Gastroesophageal sphincter (tissue), 3 donors: ENCODE results near the gene BCAS3.

Experiments used
- CTCF ChIP-seq, 4 experiments: fragments of 200-600 bp in 2 of 4; fragments of 450-650 bp in 2 of 4; sonication (generic) in 1 of 4; IDR thresholded peaks; one replicate each; pipeline ENCODE4 v1.5.1; 2017 to 2019; ENCODE audit warnings: antibody characterized with exemption in 4 of 4, mild to moderate bottlenecking in 2 of 4, moderate library complexity in 2 of 4
- POLR2A ChIP-seq, 2 donors: fragments of 450-650 bp; IDR thresholded peaks; one replicate each; pipeline ENCODE4 v1.6.1; 2017; ENCODE audit warnings: antibody characterized with exemption in 2 of 2, mild to moderate bottlenecking in 2 of 2, moderate library complexity in 1 of 2

- TF ChIP-seq POLR2A (IDR thresholded peaks at IDR 0.05) (no peak), CTCF (IDR thresholded peaks at IDR 0.05) (no peak)
These were observed 604.7 kb downstream of the BCAS3 start for GRCh38 chr17:61282377-61282776.
